Glutamatergic neuron (in vitro differentiated cells): Measurements from ENCODE around the gene WDR82. TPM values are rescaled to one million over a fixed set of nuclear protein-coding genes. Genes with fewer than 3 reads are reported as not detected.

ENCODE experiments used
- DNase-seq: peaks from one replicate; pipeline ENCODE4 v3.0.0; 2022
- H3K27ac Mint-ChIP-seq: one replicate; pipeline ENCODE4 v1.8.0; 2020; ENCODE audit warnings: mild to moderate bottlenecking, mixed read lengths, inconsistent platforms; ENCODE audit not compliant: unreplicated experiment
- H3K27me3 Mint-ChIP-seq: one replicate; pipeline ENCODE4 v1.8.0; 2020; ENCODE audit warnings: mild to moderate bottlenecking, moderate library complexity, mixed read lengths, inconsistent platforms; ENCODE audit not compliant: unreplicated experiment
- H3K36me3 Mint-ChIP-seq: one replicate; pipeline ENCODE4 v1.8.0; 2020; ENCODE audit warnings: mild to moderate bottlenecking, mixed read lengths, inconsistent platforms; ENCODE audit not compliant: unreplicated experiment
- H3K4me1 Mint-ChIP-seq: one replicate; pipeline ENCODE4 v1.8.0; 2020; ENCODE audit warnings: mild to moderate bottlenecking, low read depth, mixed read lengths, inconsistent platforms; ENCODE audit not compliant: unreplicated experiment
- H3K4me3 Mint-ChIP-seq: one replicate; pipeline ENCODE4 v1.8.0; 2020; ENCODE audit warnings: mild to moderate bottlenecking, mixed read lengths, inconsistent platforms; ENCODE audit not compliant: unreplicated experiment
- H3K9me3 Mint-ChIP-seq: one replicate; pipeline ENCODE4 v1.8.0; 2020; ENCODE audit warnings: mild to moderate bottlenecking, moderate library complexity, mixed read lengths, inconsistent platforms; ENCODE audit not compliant: unreplicated experiment
- total RNA-seq: library from RNA; stranded (reverse); fragmentation: NEBNext Ultra II Directional; extraction: Animal tissue kit (Norgen Biotek cat#: 25700); gene quantifications from one replicate; pipeline ENCODE4 v1.2.1, GENCODE V29; 2021; ENCODE audit not compliant: unreplicated experiment
- TF ChIP-seq, protein P1 (sequence below): fragments of 200-600 bp; sonication (generic); IDR thresholded peaks from one replicate; pipeline ENCODE4 v1.5.0; 2021; ENCODE audit not compliant: partially characterized antibody, unreplicated experiment

WDR82 gene
- total RNA-seq, 1 donor from 2014 or later = 118 TPM

GRCh38 chr3:52314489-52314888 lies 36.0 kb upstream of the WDR82 start:
- TF ChIP-seq, protein P1, sequence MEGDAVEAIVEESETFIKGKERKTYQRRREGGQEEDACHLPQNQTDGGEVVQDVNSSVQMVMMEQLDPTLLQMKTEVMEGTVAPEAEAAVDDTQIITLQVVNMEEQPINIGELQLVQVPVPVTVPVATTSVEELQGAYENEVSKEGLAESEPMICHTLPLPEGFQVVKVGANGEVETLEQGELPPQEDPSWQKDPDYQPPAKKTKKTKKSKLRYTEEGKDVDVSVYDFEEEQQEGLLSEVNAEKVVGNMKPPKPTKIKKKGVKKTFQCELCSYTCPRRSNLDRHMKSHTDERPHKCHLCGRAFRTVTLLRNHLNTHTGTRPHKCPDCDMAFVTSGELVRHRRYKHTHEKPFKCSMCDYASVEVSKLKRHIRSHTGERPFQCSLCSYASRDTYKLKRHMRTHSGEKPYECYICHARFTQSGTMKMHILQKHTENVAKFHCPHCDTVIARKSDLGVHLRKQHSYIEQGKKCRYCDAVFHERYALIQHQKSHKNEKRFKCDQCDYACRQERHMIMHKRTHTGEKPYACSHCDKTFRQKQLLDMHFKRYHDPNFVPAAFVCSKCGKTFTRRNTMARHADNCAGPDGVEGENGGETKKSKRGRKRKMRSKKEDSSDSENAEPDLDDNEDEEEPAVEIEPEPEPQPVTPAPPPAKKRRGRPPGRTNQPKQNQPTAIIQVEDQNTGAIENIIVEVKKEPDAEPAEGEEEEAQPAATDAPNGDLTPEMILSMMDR = no peak
- Mint-ChIP-seq H3K27me3 (peaks cover 11% of the 10 kb centered on the region), H3K4me3 (peak overlapping the region; percentile 78), H3K36me3 (no peaks in the 10 kb centered on the region), H3K9me3 (peaks cover 22% of the 10 kb centered on the region), H3K4me1 (peaks cover 37% of the 10 kb centered on the region), H3K27ac (peak overlapping the region; percentile 99)
- DNase-seq = no peak

DNA sequence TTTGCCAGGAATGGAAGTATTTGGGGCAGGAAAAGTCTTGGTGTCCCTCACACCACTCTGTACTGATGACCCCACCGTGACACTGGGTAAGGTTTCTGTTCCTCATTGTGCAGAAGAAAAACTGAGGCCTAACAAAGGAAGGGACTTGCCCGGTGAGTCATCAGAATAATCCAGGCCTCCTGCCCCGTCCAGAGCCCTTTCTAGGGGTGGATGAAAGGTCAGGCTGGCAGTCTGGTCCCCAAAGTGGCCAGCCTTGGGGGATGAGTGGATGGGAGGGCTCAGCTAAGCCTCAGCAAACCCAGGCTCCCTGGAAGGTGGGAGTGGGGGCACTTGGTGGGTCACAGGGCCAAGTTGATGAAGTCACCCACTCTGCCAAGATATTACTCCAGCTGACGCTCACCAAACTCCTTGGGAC lies 35.3 kb upstream of the WDR82 start:
- H3K27ac Mint-ChIP-seq = peak overlapping the region; percentile 99
- no peak for DNase-seq
- TF ChIP-seq, protein P1 = no peak
- H3K36me3 Mint-ChIP-seq = no peaks in the 10 kb centered on the region
- H3K9me3 Mint-ChIP-seq = peaks cover 22% of the 10 kb centered on the region
- H3K27me3 Mint-ChIP-seq = peaks cover 14% of the 10 kb centered on the region
- peaks cover 37% of the 10 kb centered on the region for H3K4me1 Mint-ChIP-seq
- H3K4me3 Mint-ChIP-seq = no peak overlapping the region

GRCh38 chr3:52313188-52313773 lies 34.8 kb upstream of the WDR82 start:
- H3K27ac Mint-ChIP-seq = peak overlapping the region; percentile 99
- no peaks in the 10 kb centered on the region for H3K36me3 Mint-ChIP-seq
- TF ChIP-seq, protein P1 = no peak
- peaks cover 41% of the 10 kb centered on the region for H3K4me1 Mint-ChIP-seq
- H3K27me3 Mint-ChIP-seq = peaks cover 17% of the 10 kb centered on the region
- DNase-seq = no peak
- H3K9me3 Mint-ChIP-seq = peaks cover 22% of the 10 kb centered on the region
- peak overlapping the region; percentile 61 for H3K4me3 Mint-ChIP-seq

DNA sequence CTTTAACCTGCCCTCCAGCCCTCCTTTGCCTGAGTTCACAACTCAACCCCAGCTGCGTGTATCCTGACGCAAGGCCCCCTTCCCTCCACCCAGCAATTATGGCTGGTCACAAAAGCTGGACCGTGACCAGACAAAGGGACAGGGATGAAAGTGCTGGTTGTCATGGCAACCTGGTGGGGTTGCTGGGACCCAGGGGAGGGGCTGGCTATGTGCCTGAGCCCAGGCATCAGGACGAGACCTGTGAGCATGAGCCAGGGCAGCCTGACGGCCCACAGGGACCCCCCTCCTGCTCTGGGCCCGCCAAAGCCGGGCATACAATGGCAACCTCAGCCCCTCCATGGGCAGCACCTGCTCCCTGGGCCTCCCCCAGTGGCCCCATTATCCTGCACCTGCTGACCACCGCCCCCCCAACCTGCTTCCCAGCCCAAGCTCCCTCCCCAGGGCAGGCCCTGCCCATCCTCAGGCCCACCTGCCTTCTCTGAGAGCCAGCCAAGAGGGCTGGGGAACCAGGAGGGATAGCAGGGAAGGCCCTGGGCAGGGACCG lies 33.2 kb upstream of the WDR82 start:
- H3K36me3 Mint-ChIP-seq = no peaks in the 10 kb centered on the region
- H3K27ac Mint-ChIP-seq = peak overlapping the region; percentile 94
- H3K4me3 Mint-ChIP-seq = no peak overlapping the region
- H3K27me3 Mint-ChIP-seq = peaks cover 17% of the 10 kb centered on the region
- TF ChIP-seq, protein P1 = no peak
- peaks cover 43% of the 10 kb centered on the region for H3K4me1 Mint-ChIP-seq
- H3K9me3 Mint-ChIP-seq = peaks cover 18% of the 10 kb centered on the region
- DNase-seq = peak; percentile 90

DNA sequence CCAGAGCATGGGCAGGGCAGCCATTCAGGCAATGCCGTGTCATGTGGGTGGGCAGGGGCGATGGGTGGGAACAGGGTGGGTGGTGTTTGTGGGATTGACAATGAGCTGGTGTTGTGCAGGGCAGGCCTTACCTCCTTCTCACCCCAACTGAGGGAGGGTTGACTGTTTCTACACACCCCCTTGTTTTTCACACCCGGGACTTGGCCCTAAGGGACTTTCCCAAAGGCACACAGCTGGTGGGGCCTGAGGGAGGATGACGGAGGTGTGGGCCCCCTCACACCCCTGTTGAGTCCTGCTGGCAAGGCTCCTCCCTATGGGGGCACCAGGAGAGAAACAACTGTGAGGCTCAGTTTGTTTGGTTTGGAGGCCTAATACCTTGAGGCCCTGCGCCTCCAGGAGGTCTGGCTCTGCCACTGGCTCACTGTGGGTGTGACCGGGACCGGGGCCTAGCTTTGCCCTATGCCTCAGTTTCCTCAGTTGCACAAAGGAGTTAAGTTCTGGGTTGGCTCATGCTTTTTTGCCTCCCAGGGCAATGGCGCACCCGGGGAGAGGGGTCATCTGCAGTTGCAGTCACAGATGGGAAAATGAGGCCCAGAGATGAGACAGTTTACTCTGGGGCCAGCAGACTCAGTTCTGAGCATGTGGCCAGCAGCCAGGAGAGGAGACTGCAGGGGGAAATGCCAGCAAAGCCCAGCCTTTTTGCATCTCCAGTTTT lies 32.6 kb upstream of the WDR82 start:
- H3K27me3 Mint-ChIP-seq = peaks cover 17% of the 10 kb centered on the region
- H3K27ac Mint-ChIP-seq = peak overlapping the region; percentile 94
- TF ChIP-seq, protein P1 = no peak
- peak overlapping the region; percentile 32 for H3K4me3 Mint-ChIP-seq
- peaks cover 4% of the 10 kb centered on the region for H3K36me3 Mint-ChIP-seq
- DNase-seq = no peak
- H3K4me1 Mint-ChIP-seq = peaks cover 40% of the 10 kb centered on the region
- peaks cover 15% of the 10 kb centered on the region for H3K9me3 Mint-ChIP-seq
